ENCODE results near the gene TNXB.
"Not testable (repeated sequence)": the region's sequence is repeated elsewhere in the genome, so short reads cannot be mapped to it uniquely, and the experiment has no call there.

The TNXB gene

GRCh38 chr6:32046450-32047083 lies 62.6 kb downstream of the TNXB start:
- Histone ChIP-seq H3K27me3 (ENCODE audit: insufficient read depth, poor library complexity, severe bottlenecking) (no peaks in the 10 kb centered on the region), H3K4me1 (ENCODE audit: insufficient read depth, poor library complexity, severe bottlenecking) (peaks cover 13% of the 10 kb centered on the region), H3K4me3 (ENCODE audit: severe bottlenecking) (no peak overlapping the region), H3K36me3 (ENCODE audit: low read depth) (no peaks in the 10 kb centered on the region), H3K9me3 (ENCODE audit: severe bottlenecking) (no peaks in the 10 kb centered on the region), H3K27ac (ENCODE audit: poor library complexity, severe bottlenecking) (no peak overlapping the region)
- TF ChIP-seq, protein P1, sequence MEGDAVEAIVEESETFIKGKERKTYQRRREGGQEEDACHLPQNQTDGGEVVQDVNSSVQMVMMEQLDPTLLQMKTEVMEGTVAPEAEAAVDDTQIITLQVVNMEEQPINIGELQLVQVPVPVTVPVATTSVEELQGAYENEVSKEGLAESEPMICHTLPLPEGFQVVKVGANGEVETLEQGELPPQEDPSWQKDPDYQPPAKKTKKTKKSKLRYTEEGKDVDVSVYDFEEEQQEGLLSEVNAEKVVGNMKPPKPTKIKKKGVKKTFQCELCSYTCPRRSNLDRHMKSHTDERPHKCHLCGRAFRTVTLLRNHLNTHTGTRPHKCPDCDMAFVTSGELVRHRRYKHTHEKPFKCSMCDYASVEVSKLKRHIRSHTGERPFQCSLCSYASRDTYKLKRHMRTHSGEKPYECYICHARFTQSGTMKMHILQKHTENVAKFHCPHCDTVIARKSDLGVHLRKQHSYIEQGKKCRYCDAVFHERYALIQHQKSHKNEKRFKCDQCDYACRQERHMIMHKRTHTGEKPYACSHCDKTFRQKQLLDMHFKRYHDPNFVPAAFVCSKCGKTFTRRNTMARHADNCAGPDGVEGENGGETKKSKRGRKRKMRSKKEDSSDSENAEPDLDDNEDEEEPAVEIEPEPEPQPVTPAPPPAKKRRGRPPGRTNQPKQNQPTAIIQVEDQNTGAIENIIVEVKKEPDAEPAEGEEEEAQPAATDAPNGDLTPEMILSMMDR (IDR thresholded peaks at IDR 0.05; ENCODE audit: poor library complexity, severe bottlenecking) = no peak
- ATAC-seq (ENCODE audit: low read depth) (no peak; the same call in 2 of the 3 replicates), DNase-seq (ENCODE audit: low spot score) (peak; percentile 52)

- DNase-seq (ENCODE audit: low spot score) (no peak), ATAC-seq (ENCODE audit: low read depth) (no peak)
- H3K36me3 ChIP-seq (ENCODE audit: low read depth) = no peaks in the 10 kb centered on the region
- H3K27ac ChIP-seq (ENCODE audit: poor library complexity, severe bottlenecking) = no peak overlapping the region
- H3K4me3 ChIP-seq (ENCODE audit: severe bottlenecking) = no peak overlapping the region
- TF ChIP-seq, protein P1 (IDR thresholded peaks at IDR 0.05; ENCODE audit: poor library complexity, severe bottlenecking) = no peak
- no peaks in the 10 kb centered on the region for H3K27me3 ChIP-seq (ENCODE audit: insufficient read depth, poor library complexity, severe bottlenecking)
- H3K4me1 ChIP-seq (ENCODE audit: insufficient read depth, poor library complexity, severe bottlenecking) = peaks cover 13% of the 10 kb centered on the region
- no peaks in the 10 kb centered on the region for H3K9me3 ChIP-seq (ENCODE audit: severe bottlenecking)
These were observed 63.2 kb downstream of the TNXB start for GRCh38 chr6:32045811-32046449.

DNA sequence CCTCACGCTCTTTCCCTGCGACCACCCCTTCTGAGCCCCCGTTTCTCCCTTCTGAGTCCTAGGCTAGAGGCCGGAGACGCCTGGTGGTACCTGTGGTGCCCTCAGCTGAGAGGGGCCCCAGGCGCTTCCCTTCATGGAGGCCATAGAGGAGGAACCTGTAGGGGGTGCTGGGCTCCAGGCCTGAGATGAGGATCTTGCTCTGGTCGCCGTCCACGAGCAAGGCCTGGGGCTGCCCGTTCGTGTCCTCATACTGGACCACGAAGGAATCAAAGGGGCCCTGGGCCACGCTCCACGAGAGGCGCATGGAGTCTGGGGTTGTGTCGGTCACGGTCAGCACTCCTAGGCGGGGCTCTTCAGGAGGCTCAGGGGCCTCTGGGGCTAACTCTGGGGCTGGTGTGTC lies 64.2 kb downstream of the TNXB start:
- peaks cover 13% of the 10 kb centered on the region for H3K4me1 ChIP-seq (ENCODE audit: insufficient read depth, poor library complexity, severe bottlenecking)
- H3K36me3 ChIP-seq (ENCODE audit: low read depth); H3K9me3 ChIP-seq (ENCODE audit: severe bottlenecking); DNase-seq (ENCODE audit: low spot score); H3K27me3 ChIP-seq (ENCODE audit: insufficient read depth, poor library complexity, severe bottlenecking); ATAC-seq (ENCODE audit: low read depth); H3K27ac ChIP-seq (ENCODE audit: poor library complexity, severe bottlenecking); H3K4me3 ChIP-seq (ENCODE audit: severe bottlenecking): not testable (repeated sequence)

- not testable (repeated sequence) for H3K27ac ChIP-seq (ENCODE audit: poor library complexity, severe bottlenecking); H3K4me3 ChIP-seq (ENCODE audit: severe bottlenecking); H3K36me3 ChIP-seq (ENCODE audit: low read depth); DNase-seq (ENCODE audit: low spot score); H3K27me3 ChIP-seq (ENCODE audit: insufficient read depth, poor library complexity, severe bottlenecking); ATAC-seq (ENCODE audit: low read depth); H3K9me3 ChIP-seq (ENCODE audit: severe bottlenecking)
- peaks cover 13% of the 10 kb centered on the region for H3K4me1 ChIP-seq (ENCODE audit: insufficient read depth, poor library complexity, severe bottlenecking)
These were observed 65.4 kb downstream of the TNXB start for GRCh38 chr6:32043589-32044380.

GRCh38 chr6:32042276-32042675 lies 66.9 kb downstream of the TNXB start:
- not testable (repeated sequence) for DNase-seq (ENCODE audit: low spot score); H3K27me3 ChIP-seq (ENCODE audit: insufficient read depth, poor library complexity, severe bottlenecking); H3K27ac ChIP-seq (ENCODE audit: poor library complexity, severe bottlenecking); ATAC-seq (ENCODE audit: low read depth); H3K9me3 ChIP-seq (ENCODE audit: severe bottlenecking); H3K4me1 ChIP-seq (ENCODE audit: insufficient read depth, poor library complexity, severe bottlenecking); H3K36me3 ChIP-seq (ENCODE audit: low read depth); H3K4me3 ChIP-seq (ENCODE audit: severe bottlenecking)

DNA sequence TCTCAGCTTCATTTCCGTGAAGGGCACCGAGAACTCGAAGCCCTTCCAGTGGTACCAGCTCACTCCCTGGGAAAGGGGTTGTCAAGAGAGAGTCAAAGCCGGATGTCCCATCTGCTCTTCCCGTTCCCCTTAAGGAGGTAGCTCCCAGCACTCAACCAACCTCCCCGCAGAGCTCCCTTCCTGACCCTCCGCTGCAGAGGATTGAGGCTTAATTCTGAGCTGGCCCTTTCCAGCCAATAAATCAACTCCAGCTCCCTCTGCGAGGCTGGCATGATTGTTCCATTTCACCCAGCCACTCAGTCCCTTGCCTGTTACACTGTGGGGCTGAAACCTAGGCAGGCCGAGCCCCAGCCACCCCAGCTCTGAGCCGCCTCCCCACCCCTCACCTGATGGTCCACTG lies 67.8 kb downstream of the TNXB start:
- ATAC-seq (ENCODE audit: low read depth); DNase-seq (ENCODE audit: low spot score); H3K27me3 ChIP-seq (ENCODE audit: insufficient read depth, poor library complexity, severe bottlenecking); H3K36me3 ChIP-seq (ENCODE audit: low read depth); H3K4me3 ChIP-seq (ENCODE audit: severe bottlenecking); H3K4me1 ChIP-seq (ENCODE audit: insufficient read depth, poor library complexity, severe bottlenecking); H3K9me3 ChIP-seq (ENCODE audit: severe bottlenecking); H3K27ac ChIP-seq (ENCODE audit: poor library complexity, severe bottlenecking): not testable (repeated sequence)

DNA sequence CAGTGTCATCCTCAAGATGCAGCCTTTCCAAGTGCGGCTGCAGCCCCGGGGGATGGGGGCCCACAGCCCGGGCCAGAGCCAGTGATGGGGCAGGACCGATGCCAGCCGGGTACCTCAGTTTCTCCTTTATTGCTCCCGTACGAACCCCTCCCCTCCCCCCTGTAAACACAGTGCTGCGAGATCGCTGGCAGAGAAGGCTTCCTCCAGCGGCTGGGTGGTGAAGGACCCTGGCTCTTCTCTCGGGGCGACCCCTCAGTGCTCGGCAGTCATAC lies 68.2 kb downstream of the TNXB start:
- not testable (repeated sequence) for ATAC-seq (ENCODE audit: low read depth); DNase-seq (ENCODE audit: low spot score)

GRCh38 chr6:32040299-32041049 lies 68.7 kb downstream of the TNXB start:
- DNase-seq (ENCODE audit: low spot score) = peak; percentile 34
- ATAC-seq (ENCODE audit: low read depth) = not testable (repeated sequence)

More for the DNA sequence above, 68.2 kb downstream of the TNXB start:
- not testable (repeated sequence) for H3K4me3 ChIP-seq (ENCODE audit: severe bottlenecking); H3K9me3 ChIP-seq (ENCODE audit: severe bottlenecking); H3K36me3 ChIP-seq (ENCODE audit: low read depth); H3K4me1 ChIP-seq (ENCODE audit: insufficient read depth, poor library complexity, severe bottlenecking); H3K27ac ChIP-seq (ENCODE audit: poor library complexity, severe bottlenecking); H3K27me3 ChIP-seq (ENCODE audit: insufficient read depth, poor library complexity, severe bottlenecking)

More at GRCh38 chr6:32040299-32041049, 68.7 kb downstream of the TNXB start:
- not testable (repeated sequence) for H3K9me3 ChIP-seq (ENCODE audit: severe bottlenecking); H3K27me3 ChIP-seq (ENCODE audit: insufficient read depth, poor library complexity, severe bottlenecking); H3K4me1 ChIP-seq (ENCODE audit: insufficient read depth, poor library complexity, severe bottlenecking); H3K36me3 ChIP-seq (ENCODE audit: low read depth); H3K27ac ChIP-seq (ENCODE audit: poor library complexity, severe bottlenecking); H3K4me3 ChIP-seq (ENCODE audit: severe bottlenecking)
